Measurements from ENCODE around the gene LCE6A.

- no peak for TF ChIP-seq CTCF (IDR thresholded peaks at IDR 0.05; ENCODE audit: borderline replicate concordance, extremely low read depth, low read length, poor library complexity, severe bottlenecking)
- TF ChIP-seq EZH2 (IDR thresholded peaks at IDR 0.05; ENCODE audit: borderline replicate concordance, low read depth, low read length, severe bottlenecking) = no peak
These were observed 31.6 kb upstream of the LCE6A start for GRCh38 chr1:152811050-152811449.

Data from DND-41 (cell line).